GM23338 (cell line): ENCODE measurements around the gene RARG. TPM values are rescaled to one million over a fixed set of nuclear protein-coding genes. Genes with fewer than 3 reads are reported as not detected.

ENCODE experiments used
- ATAC-seq: fragments of 200-7000 bp; cut with Tn5 transposase; 3 replicates; pipeline ENCODE4 v1.9.1; 2020
- DNase-seq: peaks from one replicate; pipeline ENCODE4 v3.0.0-alpha.2; 2015; ENCODE audit warnings: low spot score
- H2AFZ ChIP-seq: fragments of 200-600 bp; sonication (generic); 2 replicates; pipeline ENCODE4 v1.8.0; 2016; ENCODE audit warnings: antibody characterized with exemption, mild to moderate bottlenecking, moderate library complexity
- H3F3A ChIP-seq: fragments of 200-600 bp; sonication (generic); replicated peaks from 2 replicates; pipeline ENCODE4 v1.8.0; 2017; ENCODE audit warnings: antibody characterized with exemption, mixed run types, low read depth
- H3K27ac ChIP-seq: fragments of 200-600 bp; sonication (generic); 2 replicates; pipeline ENCODE4 v1.6.1; 2016; ENCODE audit warnings: low read depth
- H3K27me3 ChIP-seq: fragments of 200-600 bp; sonication (generic); 2 replicates; pipeline ENCODE4 v1.8.0; 2016; ENCODE audit warnings: mild to moderate bottlenecking, mixed run types, moderate library complexity; ENCODE audit not compliant: insufficient read depth
- H3K36me3 ChIP-seq: fragments of 200-600 bp; sonication (generic); 2 replicates; pipeline ENCODE4 v1.8.0; 2016; ENCODE audit warnings: mild to moderate bottlenecking; ENCODE audit not compliant: insufficient read depth
- H3K4me1 ChIP-seq: fragments of 200-600 bp; sonication (generic); 2 replicates; pipeline ENCODE4 v1.8.0; 2016; ENCODE audit warnings: mild to moderate bottlenecking, moderate library complexity; ENCODE audit not compliant: insufficient read depth
- H3K4me2 ChIP-seq: fragments of 200-600 bp; sonication (generic); 2 replicates; pipeline ENCODE4 v1.7.1; 2017; ENCODE audit warnings: mixed run types
- H3K4me3 ChIP-seq: fragments of 200-600 bp; sonication (generic); 2 replicates; pipeline ENCODE4 v1.6.1; 2016; ENCODE audit warnings: mixed run types
- H3K79me2 ChIP-seq: fragments of 200-600 bp; sonication (generic); replicated peaks from 2 replicates; pipeline ENCODE4 v1.8.0; 2017; ENCODE audit warnings: mild to moderate bottlenecking; ENCODE audit not compliant: insufficient read depth
- H3K9me2 ChIP-seq: fragments of 200-600 bp; sonication (generic); 2 replicates; pipeline ENCODE4 v1.8.0; 2017; ENCODE audit not compliant: insufficient read depth
- H4K20me1 ChIP-seq: fragments of 200-600 bp; sonication (generic); replicated peaks from 2 replicates; pipeline ENCODE4 v1.8.0; 2017; ENCODE audit warnings: mild to moderate bottlenecking; ENCODE audit not compliant: insufficient read depth
- H3K27ac Mint-ChIP-seq: 2 replicates; pipeline ENCODE4 v1.8.0; 2020; ENCODE audit warnings: inconsistent platforms, mild to moderate bottlenecking, moderate library complexity, mixed read lengths
- H3K27me3 Mint-ChIP-seq: 3 replicates; pipeline ENCODE4 v1.8.0; 2022; ENCODE audit warnings: low read depth, mild to moderate bottlenecking, moderate library complexity, mixed read lengths, inconsistent platforms; ENCODE audit not compliant: insufficient read depth, poor library complexity
- H3K36me3 Mint-ChIP-seq: 3 replicates; pipeline ENCODE4 v1.8.0; 2021; ENCODE audit warnings: low read depth, mild to moderate bottlenecking, inconsistent platforms, moderate library complexity, mixed read lengths
- H3K4me1 Mint-ChIP-seq: 3 replicates; pipeline ENCODE4 v1.8.0; 2020; ENCODE audit warnings: mild to moderate bottlenecking, inconsistent platforms, mixed read lengths
- H3K4me3 Mint-ChIP-seq: 3 replicates; pipeline ENCODE4 v1.8.0; 2021; ENCODE audit warnings: moderate library complexity, mild to moderate bottlenecking, inconsistent platforms, mixed read lengths
- H3K9me3 Mint-ChIP-seq: 3 replicates; pipeline ENCODE4 v1.8.0; 2020; ENCODE audit warnings: moderate library complexity, mild to moderate bottlenecking, inconsistent platforms, mixed read lengths
- EZH2phosphoT487 ChIP-seq: fragments of 200-600 bp; sonication (generic); IDR thresholded peaks from one replicate; pipeline ENCODE4 v1.8.1; 2018; ENCODE audit warnings: antibody characterized with exemption; ENCODE audit not compliant: unreplicated experiment
- JUNB ChIP-seq: IDR thresholded peaks from one replicate; pipeline ENCODE4 v1.6.1; 2016; ENCODE audit warnings: antibody characterized with exemption; ENCODE audit not compliant: unreplicated experiment
- NANOG ChIP-seq: IDR thresholded peaks from 2 replicates; pipeline ENCODE4 v1.6.1; 2016; ENCODE audit warnings: antibody characterized with exemption, borderline replicate concordance
- STAT1 ChIP-seq: IDR thresholded peaks from one replicate; pipeline ENCODE4 v1.6.1; 2016; ENCODE audit warnings: antibody characterized with exemption; ENCODE audit not compliant: unreplicated experiment
- ZNF114 ChIP-seq: fragments of 250-450 bp; sonication (Bioruptor Pico); IDR thresholded peaks from 2 replicates; pipeline ENCODE4 v1.5.0; 2020; ENCODE audit warnings: mild to moderate bottlenecking, moderate library complexity
- polyA plus RNA-seq: library from polyadenylated mRNA; unstranded; fragments of >200 nt; fragmentation: Nextera tagmentation; extraction: Ambion mirVana; gene quantifications from 2 replicates; pipeline ENCODE4 v1.2.1, GENCODE V29; 2016
- total RNA-seq: library from RNA; depleted of rRNA; stranded (reverse); fragments of >200 nt; shearing (Covaris generic); gene quantifications from 2 replicates; pipeline ENCODE4 v1.2.3, GENCODE V29; 2014
- TF ChIP-seq, protein P1 (sequence below), 2 experiments: fragments of 200-600 bp in 1 of 2; sonication (generic) in 1 of 2; conservative IDR thresholded peaks; 2 replicates each; pipeline versions ENCODE4 v1.5.1 to v1.6.1; 2016 to 2017; ENCODE audit warnings: antibody characterized with exemption in 2 of 2, low read depth in 2 of 2, mild to moderate bottlenecking in 2 of 2, moderate library complexity in 1 of 2
- TF ChIP-seq, protein P2 (sequence below): fragments of 250-450 bp; sonication (Bioruptor Pico); IDR thresholded peaks from 2 replicates; pipeline ENCODE4 v1.5.0; 2020; ENCODE audit warnings: mild to moderate bottlenecking, moderate library complexity

Gene RARG
- total and polyA plus RNA-seq, 2 experiments from 2014 or later, result 18.5 to 50.2 TPM

DNA sequence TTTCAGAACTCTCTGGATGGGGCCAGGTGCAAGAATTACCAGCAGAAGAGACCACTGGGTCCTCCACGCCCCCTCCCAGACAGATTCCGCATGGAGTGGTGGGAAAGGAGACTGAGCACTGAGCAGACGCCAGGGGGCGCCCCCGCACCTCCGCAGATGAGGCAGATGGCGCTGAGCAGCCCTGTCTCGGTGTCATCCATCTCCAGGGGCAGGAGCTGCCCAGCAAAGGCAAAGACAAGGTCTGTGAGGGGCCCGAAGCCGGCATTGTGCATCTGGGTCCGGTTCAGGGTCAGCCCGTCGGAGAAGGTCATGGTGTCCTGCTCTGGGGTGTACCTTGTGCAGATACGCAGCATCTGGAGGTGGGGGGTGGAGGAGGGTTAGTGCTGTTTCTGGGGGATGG, 18.7 kb downstream of the RARG start:
- Histone ChIP-seq H3K4me1 (peaks cover 44% of the 10 kb centered on the region), H3K36me3 (peaks cover 20% of the 10 kb centered on the region), H3K79me2 (peaks cover 20% of the 10 kb centered on the region), H3K4me2 (peak overlapping the region; percentile 91), H3K27me3 (no peaks in the 10 kb centered on the region), H3K4me3 (0 out of 2 replicates have a peak overlapping the region, but pooled peaks have one; percentile 13), H3K27ac (peak overlapping the region; percentile 72; the same call in 1 of the 2 replicates), H3F3A (peaks cover 39% of the 10 kb centered on the region), H2AFZ (no peak overlapping the region), H4K20me1 (peaks cover 13% of the 10 kb centered on the region), H3K9me2 (no peaks in the 10 kb centered on the region)
- H3K9me3 Mint-ChIP-seq, result no peaks in the 10 kb centered on the region
- peaks cover 27% of the 10 kb centered on the region for H3K27me3 Mint-ChIP-seq
- H3K4me3 Mint-ChIP-seq, result peak overlapping the region; percentile 4; the same call in 1 of the 3 replicates
- peak; percentile 61 for ATAC-seq
- peaks cover 65% of the 10 kb centered on the region for H3K36me3 Mint-ChIP-seq
- H3K27ac Mint-ChIP-seq, result no peak overlapping the region; the same call in 1 of the 2 replicates
- peak; percentile 92 for DNase-seq
- TF ChIP-seq, protein P1, sequence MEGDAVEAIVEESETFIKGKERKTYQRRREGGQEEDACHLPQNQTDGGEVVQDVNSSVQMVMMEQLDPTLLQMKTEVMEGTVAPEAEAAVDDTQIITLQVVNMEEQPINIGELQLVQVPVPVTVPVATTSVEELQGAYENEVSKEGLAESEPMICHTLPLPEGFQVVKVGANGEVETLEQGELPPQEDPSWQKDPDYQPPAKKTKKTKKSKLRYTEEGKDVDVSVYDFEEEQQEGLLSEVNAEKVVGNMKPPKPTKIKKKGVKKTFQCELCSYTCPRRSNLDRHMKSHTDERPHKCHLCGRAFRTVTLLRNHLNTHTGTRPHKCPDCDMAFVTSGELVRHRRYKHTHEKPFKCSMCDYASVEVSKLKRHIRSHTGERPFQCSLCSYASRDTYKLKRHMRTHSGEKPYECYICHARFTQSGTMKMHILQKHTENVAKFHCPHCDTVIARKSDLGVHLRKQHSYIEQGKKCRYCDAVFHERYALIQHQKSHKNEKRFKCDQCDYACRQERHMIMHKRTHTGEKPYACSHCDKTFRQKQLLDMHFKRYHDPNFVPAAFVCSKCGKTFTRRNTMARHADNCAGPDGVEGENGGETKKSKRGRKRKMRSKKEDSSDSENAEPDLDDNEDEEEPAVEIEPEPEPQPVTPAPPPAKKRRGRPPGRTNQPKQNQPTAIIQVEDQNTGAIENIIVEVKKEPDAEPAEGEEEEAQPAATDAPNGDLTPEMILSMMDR (conservative IDR thresholded peaks at IDR 0.05; ENCODE audit: low read depth in 2 of 2), result peak; percentile 89 to 99
- TF ChIP-seq, protein P2, sequence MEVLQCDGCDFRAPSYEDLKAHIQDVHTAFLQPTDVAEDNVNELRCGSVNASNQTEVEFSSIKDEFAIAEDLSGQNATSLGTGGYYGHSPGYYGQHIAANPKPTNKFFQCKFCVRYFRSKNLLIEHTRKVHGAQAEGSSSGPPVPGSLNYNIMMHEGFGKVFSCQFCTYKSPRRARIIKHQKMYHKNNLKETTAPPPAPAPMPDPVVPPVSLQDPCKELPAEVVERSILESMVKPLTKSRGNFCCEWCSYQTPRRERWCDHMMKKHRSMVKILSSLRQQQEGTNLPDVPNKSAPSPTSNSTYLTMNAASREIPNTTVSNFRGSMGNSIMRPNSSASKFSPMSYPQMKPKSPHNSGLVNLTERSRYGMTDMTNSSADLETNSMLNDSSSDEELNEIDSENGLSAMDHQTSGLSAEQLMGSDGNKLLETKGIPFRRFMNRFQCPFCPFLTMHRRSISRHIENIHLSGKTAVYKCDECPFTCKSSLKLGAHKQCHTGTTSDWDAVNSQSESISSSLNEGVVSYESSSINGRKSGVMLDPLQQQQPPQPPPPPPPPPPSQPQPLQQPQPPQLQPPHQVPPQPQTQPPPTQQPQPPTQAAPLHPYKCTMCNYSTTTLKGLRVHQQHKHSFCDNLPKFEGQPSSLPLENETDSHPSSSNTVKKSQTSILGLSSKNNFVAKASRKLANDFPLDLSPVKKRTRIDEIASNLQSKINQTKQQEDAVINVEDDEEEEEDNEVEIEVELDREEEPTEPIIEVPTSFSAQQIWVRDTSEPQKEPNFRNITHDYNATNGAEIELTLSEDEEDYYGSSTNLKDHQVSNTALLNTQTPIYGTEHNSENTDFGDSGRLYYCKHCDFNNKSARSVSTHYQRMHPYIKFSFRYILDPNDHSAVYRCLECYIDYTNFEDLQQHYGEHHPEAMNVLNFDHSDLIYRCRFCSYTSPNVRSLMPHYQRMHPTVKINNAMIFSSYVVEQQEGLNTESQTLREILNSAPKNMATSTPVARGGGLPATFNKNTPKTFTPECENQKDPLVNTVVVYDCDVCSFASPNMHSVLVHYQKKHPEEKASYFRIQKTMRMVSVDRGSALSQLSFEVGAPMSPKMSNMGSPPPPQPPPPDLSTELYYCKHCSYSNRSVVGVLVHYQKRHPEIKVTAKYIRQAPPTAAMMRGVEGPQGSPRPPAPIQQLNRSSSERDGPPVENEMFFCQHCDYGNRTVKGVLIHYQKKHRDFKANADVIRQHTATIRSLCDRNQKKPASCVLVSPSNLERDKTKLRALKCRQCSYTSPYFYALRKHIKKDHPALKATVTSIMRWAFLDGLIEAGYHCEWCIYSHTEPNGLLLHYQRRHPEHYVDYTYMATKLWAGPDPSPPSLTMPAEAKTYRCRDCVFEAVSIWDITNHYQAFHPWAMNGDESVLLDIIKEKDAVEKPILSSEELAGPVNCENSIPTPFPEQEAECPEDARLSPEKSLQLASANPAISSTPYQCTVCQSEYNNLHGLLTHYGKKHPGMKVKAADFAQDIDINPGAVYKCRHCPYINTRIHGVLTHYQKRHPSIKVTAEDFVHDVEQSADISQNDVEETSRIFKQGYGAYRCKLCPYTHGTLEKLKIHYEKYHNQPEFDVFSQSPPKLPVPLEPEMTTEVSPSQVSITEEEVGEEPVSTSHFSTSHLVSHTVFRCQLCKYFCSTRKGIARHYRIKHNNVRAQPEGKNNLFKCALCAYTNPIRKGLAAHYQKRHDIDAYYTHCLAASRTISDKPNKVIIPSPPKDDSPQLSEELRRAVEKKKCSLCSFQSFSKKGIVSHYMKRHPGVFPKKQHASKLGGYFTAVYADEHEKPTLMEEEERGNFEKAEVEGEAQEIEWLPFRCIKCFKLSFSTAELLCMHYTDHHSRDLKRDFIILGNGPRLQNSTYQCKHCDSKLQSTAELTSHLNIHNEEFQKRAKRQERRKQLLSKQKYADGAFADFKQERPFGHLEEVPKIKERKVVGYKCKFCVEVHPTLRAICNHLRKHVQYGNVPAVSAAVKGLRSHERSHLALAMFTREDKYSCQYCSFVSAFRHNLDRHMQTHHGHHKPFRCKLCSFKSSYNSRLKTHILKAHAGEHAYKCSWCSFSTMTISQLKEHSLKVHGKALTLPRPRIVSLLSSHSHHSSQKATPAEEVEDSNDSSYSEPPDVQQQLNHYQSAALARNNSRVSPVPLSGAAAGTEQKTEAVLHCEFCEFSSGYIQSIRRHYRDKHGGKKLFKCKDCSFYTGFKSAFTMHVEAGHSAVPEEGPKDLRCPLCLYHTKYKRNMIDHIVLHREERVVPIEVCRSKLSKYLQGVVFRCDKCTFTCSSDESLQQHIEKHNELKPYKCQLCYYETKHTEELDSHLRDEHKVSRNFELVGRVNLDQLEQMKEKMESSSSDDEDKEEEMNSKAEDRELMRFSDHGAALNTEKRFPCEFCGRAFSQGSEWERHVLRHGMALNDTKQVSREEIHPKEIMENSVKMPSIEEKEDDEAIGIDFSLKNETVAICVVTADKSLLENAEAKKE (CRISPR knock-in tag), result no peak
- no peak for TF ChIP-seq NANOG
- peaks cover 62% of the 10 kb centered on the region for H3K4me1 Mint-ChIP-seq

DNA sequence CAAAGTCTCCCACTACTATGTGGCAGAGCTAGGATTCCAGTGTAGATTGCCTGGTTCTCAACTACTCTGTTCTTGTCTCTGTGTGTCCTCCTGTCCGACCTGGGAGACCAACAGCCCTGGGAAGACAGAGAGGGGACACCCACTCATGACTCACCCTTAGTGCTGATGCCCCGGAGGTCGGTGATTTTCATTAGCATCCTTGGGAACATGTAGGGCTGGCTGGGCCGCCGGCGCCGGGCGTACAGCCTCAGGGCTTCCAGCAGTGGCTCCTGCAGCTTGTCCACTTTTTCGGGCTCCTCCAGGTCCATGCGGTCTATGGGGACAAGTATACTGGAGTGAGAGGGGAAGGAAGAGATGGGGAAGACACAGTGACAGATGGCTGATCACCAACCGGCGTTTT, 19.1 kb downstream of the RARG start:
- Histone ChIP-seq H4K20me1 (peaks cover 13% of the 10 kb centered on the region), H3K36me3 (peaks cover 20% of the 10 kb centered on the region), H2AFZ (no peak overlapping the region), H3K27ac (no peak overlapping the region), H3K4me1 (peaks cover 40% of the 10 kb centered on the region), H3F3A (peaks cover 35% of the 10 kb centered on the region), H3K4me2 (no peak overlapping the region), H3K27me3 (no peaks in the 10 kb centered on the region), H3K4me3 (no peak overlapping the region), H3K79me2 (peaks cover 16% of the 10 kb centered on the region), H3K9me2 (no peaks in the 10 kb centered on the region)
- H3K36me3 Mint-ChIP-seq, result peaks cover 65% of the 10 kb centered on the region
- ATAC-seq (no peak), DNase-seq (no peak)
- H3K27ac Mint-ChIP-seq, result no peak overlapping the region
- H3K9me3 Mint-ChIP-seq, result no peaks in the 10 kb centered on the region
- peaks cover 27% of the 10 kb centered on the region for H3K27me3 Mint-ChIP-seq
- TF ChIP-seq ZNF114 (no peak), NANOG (no peak), EZH2phosphoT487 (no peak), STAT1 (no peak), JUNB (no peak)
- H3K4me1 Mint-ChIP-seq, result peaks cover 60% of the 10 kb centered on the region
- H3K4me3 Mint-ChIP-seq, result no peak overlapping the region; the same call in 2 of the 3 replicates
